Stimulated activated CD8-positive, alpha-beta memory T cell treated with anti-CD3 and anti-CD28 coated beads, Interleukin-15, amount 100 ng/mL, for 4 hours (primary cell): ENCODE measurements around the gene DNAJC5.
"Not testable (repeated sequence)": the region's sequence is repeated elsewhere in the genome, so short reads cannot be mapped to it uniquely, and the experiment has no call there.

Source experiments
- DNase-seq, 2 donors: peaks; one replicate each; pipeline ENCODE4 v3.0.0-alpha.2; 2020; ENCODE audit warnings: low read depth in 2 of 2

The DNAJC5 gene

GRCh38 chr20:63955281-63955826, 60.4 kb downstream of the DNAJC5 start:
- DNase-seq: no peak

DNA sequence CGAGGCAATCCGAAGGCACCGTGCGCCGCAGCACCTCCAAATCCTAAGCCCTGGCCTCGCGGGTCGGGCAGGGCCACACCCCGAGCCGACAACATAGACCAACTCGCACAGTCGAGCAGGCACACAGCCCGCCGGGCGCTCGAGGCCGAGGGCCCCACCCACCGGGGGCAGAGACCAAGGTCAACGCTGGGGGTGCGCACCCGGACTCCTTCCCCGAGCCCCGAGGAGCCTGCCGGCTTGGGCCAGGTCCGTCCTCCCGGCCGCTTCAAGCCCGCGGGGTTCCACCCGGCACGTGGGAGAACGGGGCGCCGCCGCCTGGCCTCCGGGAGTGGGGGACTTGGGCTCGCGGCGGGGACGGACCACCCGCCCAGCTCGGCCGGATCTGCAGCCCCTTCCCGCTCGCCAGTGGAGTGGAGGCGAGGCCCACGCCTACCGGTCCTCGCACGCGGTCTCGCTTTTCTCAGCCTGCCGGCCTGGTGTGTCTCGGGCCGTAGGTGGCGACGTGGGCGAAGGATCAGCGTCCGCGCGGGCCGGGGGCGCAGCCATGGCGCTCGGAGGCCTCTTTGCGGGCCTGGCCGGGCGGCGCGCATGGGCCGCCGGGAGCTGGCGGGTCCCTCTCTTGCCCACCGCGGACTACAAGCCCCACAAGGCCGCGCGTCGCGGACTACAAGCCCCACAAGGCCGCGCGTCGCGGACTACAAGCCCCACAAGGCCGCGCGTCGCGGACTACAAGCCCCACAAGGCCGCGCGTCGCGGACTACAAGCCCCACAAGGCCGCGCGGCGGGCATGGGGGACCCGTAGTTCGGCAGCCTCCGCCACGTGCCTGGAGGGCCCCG, 61.1 kb downstream of the DNAJC5 start, which contains the start of gene UCKL1:
TSS of gene UCKL1 (minus strand) at position 590 of the 837 bp plus-strand sequence. CDS start at position 546, 44 bp downstream.
- DNase-seq: peak; percentile 78 to 79

GRCh38 chr20:63956664-63957003, 61.7 kb downstream of the DNAJC5 start:
- no peak for DNase-seq

DNA sequence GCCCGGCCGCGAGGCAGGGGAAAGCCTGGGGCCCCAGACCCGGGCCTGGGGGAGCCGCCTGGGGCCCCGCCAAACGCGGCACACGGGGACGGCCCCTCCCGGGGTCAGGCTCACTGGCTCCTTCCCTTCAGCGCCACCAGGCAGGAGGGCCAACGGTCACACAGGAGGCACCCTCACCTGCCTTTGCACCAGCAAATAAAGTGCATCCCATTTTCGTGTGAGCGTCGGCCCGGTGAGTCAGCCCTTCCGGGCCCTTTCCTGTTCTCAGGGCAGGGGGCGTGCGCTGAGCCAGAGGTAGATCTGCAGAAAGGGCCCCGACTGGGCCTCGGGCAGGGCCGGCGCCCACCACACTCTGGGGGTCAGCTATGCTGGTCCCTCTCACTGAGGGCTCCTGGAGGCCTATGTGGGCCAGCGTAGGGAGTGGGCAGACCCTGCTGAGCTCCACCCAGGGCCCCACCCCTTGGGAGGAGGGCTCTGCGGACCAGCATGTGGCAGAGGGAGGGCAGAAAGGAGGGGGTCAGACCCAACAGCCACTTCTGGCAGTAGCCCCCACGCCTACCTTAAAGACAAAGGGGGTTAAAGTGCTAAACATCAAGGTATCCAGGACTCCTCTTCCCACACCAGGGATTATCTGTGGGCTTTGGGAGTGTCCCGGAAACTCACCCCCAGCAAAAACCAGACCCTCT, 62.2 kb downstream of the DNAJC5 start:
- DNase-seq: peak; percentile 51 to 60

- DNase-seq: peak in 1 of 2 donors; percentile 44
These were observed 62.9 kb downstream of the DNAJC5 start for GRCh38 chr20:63957690-63958441.

- DNase-seq: no peak
These were observed 63.5 kb downstream of the DNAJC5 start for GRCh38 chr20:63958471-63958870.

- no peak for DNase-seq
These were observed 64.2 kb downstream of the DNAJC5 start for GRCh38 chr20:63958964-63959698.

DNA sequence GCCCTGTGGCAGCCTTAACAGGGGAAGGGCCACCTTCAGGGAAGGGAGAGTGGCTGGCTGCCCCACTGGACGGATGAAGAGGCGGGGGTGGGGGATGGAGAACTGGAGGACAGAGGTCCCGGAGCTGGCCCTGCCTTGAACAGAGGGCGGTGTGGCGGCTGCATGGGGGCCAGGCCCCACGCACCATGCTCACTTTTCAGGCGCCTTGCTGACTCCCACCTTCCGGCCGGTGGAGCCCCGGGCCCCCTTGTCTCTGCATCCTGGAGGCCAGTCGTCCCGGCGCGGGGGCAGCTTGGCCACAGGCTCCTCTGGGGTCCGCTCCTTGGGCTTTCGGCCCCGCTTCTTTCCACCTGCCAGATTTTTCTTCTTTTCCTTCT, 64.8 kb downstream of the DNAJC5 start:
- DNase-seq: no peak

DNA sequence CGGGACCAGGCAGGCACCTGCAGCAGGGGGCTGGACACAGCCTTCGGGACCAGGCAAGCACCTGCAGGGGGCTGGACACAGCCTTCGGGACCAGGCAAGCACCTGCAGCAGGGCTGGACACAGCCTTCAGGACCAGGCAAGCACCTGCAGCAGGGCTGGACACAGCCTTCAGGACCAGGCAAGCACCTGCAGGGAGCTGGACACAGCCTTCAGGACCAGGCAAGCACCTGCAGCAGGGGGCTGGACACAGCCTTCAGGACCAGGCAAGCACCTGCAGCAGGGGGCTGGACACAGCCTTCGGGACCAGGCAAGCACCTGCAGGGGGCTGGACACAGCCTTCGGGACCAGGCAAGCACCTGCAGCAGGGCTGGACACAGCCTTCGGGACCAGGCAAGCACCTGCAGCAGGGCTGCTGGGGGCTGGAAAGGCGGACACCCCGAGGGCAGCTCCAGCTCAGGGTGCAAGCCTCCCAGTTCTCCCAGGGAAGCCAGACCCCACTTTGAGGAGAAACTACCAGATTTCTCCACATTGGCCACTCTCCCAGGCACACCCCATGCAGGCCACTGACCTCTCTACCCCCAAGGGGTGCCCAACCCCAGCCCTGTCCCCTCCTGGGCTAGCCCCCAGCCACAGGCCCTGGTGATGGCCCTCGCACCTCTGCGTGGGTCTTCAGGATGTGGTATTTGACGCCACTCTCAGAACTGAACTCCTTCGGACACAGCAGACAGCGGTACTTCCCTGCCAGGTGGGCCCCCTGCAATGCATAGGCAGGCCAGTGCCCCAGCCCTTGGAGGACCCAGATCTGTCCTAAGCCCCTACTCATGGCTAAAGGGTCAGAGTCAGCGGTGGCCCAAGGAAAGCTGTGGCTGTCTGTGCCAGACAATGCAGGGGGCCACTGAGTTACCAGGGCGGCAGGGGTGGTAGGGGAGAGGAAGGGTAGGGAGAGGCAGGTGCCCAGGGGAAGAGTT, 66.0 kb downstream of the DNAJC5 start:
- not testable (repeated sequence) for DNase-seq

DNA sequence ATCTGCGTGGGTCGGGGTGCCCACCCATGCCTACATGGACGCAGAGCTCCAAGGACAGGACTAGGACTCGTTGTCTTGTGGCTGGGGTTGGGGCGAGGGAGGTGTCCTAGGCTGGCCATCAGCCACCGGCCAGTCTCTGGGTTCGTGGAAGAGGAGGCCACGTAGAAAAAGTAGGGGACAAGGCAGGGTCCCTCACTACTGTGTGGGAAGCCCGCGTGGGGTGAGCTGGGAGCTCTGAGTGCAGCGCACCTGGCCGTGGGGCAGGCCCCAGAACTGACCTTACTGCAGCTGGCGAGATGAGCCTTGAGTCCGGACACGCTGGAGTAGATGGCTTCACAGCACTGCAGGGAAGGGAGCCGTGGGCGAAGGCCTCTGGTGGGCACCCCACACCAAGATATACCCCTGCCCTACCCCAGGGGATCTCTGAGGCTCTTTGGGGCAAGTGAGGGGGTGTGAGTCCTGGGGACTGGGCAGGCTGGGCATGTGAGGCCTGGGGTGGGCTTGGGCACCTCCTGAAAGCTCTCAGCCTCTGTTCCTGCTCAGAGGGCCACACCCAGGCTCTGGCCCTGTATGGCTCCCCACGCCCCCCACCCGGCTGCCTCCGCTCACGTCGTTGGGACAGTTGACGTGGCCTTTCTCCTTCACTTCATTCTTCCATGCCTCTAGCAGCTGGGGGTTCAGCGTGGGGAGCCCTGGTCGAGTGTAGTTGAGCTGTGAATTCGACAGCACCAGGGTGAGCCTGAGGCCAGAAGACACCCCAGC, 66.9 kb downstream of the DNAJC5 start:
- no peak for DNase-seq

DNA sequence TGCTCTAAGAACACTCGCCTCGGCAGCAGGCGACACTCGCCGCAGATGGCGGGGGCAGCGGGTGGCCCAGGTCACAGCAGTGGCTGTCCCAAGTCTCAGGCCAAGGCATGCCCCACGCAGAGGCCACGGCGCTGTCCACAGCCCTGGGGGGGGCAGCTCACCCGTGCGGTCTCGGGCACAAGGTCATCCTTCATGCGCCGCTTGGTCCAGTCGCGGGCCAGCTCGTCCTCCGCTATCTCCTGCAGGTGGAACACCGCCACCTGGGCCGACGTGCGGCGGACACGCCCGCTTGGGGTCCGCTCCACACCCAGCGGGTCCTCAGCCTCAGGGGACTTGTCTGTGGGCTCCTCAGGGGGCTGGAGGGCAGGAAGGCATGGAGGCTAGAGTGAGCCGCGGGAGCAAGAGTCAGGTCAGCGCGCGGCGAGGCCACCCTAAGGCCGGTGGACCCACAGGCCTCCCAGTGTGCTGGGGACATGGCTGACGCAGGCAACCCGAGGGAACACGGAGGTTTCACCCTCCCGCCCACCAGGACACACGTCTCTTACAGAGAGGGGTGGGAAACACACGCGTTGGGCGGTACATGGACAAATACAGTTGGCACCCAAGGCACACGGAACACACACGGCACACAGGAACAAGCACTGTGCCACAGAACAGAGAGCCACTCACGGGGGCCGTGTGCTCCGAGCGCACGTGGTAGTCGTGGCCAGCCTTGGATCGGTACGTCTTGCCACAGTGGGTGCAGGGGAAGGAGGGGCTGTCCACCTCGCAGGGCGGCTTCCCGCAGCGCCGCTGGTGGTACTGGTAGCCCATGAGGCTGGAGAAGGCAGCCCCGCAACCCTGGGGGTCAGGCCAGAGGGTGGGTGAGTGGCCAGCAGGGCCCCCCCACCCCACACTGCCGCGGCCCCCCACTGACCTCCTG, 67.8 kb downstream of the DNAJC5 start:
- no peak for DNase-seq

DNA sequence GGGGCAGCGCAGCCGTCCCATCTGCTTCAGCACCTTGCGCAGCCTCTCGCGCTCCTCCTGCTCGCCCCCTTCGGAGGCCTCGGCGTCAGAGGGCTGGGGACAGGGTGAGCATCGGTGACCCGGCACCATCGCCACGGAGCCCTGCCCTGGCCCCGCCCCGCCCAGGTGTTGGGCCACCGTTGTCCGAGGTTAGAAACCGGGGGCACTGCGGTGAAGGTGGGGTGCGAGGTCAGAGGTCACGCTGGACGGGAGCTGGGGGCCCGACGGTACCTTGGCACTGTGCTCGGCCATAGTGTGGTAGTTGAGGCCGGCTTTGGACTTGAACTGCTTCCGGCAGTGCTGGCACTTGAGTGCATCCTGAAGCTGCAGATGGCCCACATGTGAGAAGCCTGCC, 68.4 kb downstream of the DNAJC5 start:
- no peak for DNase-seq

DNA sequence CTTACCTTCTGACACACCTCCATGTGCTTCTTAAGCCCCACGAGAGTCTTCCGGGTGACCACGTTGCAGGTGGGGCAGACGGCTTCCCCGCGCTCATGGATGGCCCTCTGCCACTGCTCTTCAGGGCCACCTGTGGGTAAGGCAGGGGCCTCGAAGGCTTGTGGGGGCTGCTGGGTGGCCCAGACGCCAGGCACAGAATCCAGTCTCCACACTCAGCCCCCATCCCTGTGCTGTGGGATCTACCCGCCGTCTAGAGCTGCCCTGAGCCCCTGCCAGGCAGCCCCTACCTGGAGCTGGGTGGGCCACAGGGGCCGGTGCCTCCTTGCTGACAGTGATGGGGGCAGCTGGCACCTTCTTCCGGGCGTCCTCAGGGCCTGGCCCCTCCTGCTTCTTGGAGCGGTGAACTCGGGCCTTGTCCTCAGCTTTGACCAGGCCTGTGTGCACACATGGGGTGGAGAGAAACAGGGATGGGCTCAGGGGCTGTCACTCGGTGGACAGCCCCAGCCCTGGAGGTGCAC, 68.9 kb downstream of the DNAJC5 start:
- no peak for DNase-seq

DNA sequence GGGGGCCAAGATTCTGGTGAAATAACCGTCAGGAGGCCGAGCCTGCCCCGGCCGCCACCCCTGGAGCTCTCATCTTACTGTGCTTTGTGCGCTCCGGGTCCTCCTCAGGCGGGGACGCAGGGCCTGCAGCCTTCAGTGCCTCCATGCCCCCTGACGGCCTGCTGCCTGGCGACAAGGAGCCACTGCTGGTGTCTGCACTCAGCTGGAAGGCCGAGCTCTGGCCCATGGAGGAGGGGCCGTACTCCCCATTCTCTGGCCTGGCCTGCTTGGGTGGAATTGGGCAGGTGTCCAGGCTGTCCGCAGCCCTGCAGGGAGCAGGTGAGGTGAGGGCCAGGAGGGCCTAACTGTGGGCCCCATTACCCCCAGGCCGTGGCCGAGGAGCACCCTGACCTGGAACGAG, 69.5 kb downstream of the DNAJC5 start:
- no peak for DNase-seq

- DNase-seq: no peak
These were observed 71.4 kb downstream of the DNAJC5 start for GRCh38 chr20:63966172-63966943.

DNA sequence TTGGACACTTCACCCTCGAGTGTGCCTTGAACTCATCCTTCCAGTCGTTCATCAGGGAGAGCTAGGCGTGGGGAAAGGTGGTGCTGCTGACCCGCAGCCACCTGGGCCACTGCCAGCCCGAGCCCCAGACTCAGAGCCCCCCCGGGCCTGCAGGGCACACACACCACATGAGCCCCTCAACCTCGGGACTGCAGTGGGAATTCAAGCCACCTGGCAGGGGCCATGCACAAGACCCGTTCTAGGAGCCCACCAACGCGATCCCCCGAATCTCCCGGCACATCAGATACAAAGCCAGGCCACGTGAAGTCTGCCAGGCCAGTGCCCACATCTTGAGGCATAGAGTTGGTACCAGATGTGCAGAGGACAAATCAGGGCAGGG, 72.0 kb downstream of the DNAJC5 start:
- no peak for DNase-seq

- no peak for DNase-seq
These were observed 72.6 kb downstream of the DNAJC5 start for GRCh38 chr20:63967330-63968135.
